ENCODE results near the gene OR1L1.

OR1L1 gene, protein sequence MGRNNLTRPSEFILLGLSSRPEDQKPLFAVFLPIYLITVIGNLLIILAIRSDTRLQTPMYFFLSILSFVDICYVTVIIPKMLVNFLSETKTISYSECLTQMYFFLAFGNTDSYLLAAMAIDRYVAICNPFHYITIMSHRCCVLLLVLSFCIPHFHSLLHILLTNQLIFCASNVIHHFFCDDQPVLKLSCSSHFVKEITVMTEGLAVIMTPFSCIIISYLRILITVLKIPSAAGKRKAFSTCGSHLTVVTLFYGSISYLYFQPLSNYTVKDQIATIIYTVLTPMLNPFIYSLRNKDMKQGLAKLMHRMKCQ

DNA sequence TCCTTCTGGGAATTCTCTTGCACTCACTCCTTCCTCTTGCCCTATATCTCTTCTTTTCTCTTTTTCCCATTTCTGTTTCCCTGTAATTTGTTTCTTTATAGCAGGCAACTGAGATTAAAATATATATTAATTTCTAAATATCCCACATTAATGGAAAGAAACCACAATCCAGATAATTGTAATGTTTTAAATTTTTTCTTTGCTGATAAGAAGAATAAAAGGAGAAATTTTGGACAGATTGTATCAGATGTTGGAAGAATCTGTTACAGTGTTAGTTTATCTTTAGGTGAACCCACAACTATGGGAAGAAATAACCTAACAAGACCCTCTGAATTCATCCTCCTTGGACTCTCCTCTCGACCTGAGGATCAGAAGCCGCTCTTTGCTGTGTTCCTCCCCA, at the start of gene OR1L1:
TSS of gene OR1L1 (plus strand) at position 301 of the 400 bp plus-strand sequence. CDS start at position 301, 0 bp downstream.
- DNase-seq (ENCODE audit: low spot score) = no peak

DNA sequence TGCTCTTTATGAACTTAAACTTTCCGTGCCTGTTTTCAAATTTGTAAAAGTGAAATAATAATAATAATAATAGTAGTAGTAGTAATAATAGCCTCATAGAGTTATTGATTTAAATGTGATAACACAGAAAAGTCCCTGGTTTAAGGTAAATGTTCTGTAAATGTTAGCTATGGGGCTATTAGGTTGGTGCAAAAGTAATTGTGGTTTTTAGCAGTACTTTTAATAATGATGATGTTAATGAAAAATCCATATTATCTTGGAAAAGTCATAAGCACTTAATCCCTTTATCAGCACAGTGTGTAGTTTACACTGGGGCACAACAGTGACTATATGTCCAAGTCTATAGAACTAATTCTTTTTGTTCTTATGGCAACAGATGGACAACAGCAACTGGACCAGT, 47.2 kb upstream of the OR1L1 start, which contains the start of gene OR1Q1:
TSS of gene OR1Q1 (plus strand) at position 377 of the 400 bp plus-strand sequence. CDS start at position 377, 0 bp downstream.
- DNase-seq (ENCODE audit: low spot score) = no peak

DNA sequence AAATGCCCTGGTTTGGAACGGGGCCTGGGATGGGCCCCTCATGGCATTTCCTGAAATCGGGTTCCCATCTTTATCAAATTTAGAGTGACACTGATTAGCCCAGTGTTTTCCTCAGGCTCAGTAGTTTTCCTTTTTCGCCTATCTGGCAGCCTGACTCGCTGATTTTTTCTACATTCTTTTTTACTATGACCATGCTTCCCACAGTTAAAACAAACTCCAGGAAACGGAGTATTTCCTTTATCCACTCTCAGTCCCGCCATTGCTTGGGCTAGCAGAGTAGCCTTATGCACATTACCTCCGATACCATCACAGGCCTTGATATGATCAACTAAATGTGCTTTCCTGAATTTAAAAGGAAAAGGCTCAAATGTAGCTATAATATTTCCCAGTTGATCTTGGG, 41.5 kb upstream of the OR1L1 start:
- DNase-seq (ENCODE audit: low spot score) = no peak

DNA sequence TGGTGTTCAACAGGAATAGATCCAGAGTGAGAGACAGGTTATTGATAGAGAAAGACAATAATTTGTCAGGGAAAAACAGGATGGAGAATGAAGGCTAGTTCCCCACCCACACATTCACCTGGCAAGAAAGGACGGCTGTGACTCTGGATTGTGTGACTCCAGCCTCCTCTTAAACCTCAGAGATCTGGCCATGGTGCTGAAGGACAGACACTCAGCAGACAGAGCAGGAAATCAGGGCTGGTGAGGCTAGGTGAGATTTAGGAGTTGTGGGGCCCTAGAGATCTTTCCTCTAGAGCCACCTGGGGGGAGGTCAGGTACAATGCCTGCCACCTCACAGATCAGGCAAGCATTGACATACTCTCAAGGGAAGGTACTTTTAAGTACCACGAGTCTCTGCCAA, 19.3 kb upstream of the OR1L1 start:
- DNase-seq (ENCODE audit: low spot score) = peak; percentile 6

DNA sequence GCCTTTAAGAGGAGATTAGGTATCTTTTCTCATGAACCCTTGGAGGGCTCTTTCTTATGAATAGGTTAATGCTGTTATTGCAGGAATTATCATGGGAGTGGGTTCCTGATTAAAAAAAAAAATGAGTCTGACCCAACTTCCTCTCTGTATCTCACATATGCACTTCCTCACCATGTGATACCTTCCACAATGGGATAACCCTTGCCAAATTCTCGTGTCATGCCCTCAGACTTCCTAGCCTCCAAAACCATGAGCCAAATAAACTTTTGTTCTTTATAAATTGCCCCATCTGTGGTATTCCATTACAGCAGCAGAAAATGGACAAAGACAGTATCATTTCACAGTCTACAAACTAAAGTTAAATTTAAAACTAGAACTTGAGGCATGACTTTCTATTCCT, 5.1 kb upstream of the OR1L1 start:
- DNase-seq (ENCODE audit: low spot score) = no peak

DNA sequence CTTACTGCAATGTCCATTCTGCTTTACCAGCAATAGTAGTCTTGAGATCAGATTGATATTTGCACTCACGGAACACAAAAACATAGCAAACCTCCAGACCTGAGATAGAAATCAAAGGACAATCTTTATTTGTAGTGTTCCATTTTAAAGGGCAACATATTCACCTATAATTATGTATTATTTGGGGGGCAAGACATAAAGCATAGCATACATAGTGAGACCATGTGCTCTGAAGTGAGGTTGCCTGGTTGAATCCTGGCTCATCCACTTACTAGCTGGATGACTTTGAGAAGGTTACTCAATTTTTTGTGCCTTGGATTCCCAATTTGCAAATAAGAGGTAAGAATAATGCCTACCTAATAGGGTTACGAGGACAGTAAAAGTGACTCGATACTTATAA, 4.0 kb upstream of the OR1L1 start, which contains the start of gene OR1B1:
TSS of gene OR1B1 (minus strand) at position 101 of the 400 bp plus-strand sequence.
- no peak for DNase-seq (ENCODE audit: low spot score)

DNA sequence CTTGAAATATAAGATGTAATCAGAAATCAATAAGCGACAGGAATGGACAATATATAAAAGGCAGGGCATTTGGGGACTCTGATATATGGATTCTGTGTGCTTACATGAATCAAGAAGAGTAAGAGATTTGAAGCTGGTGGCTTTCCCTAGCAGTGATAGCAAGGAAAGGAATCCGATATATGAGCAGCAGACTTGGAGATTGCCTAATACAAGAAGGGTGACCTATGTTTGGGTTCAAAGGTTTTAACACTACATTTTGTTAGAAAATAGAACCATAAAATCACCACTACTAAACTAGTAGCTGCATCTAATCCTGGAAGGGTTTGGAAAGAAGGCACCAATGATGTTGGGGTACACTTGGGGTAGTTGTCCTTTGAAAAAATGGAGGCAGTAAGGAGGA, 11.0 kb downstream of the OR1L1 start:
- no peak for DNase-seq (ENCODE audit: low spot score)

DNA sequence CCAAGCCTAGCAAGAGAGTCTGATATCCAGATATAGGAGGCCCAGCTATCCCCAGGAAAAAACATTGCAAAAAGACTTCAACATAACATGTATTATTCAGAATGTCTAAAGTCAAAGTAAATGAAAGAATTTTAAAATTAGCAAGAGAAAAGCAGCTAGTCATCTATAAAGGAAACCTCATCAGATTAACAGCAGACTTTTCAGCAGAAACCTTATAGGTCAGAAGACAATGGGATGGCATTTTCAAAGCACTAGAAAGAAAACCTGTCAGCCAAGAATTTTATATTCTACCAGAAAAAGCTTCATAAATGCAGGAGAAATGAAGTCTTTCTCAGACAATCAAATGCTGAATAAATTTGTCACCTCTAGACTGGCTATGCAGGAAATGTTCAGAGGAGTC, 23.3 kb downstream of the OR1L1 start:
- no peak for DNase-seq (ENCODE audit: low spot score)

DNA sequence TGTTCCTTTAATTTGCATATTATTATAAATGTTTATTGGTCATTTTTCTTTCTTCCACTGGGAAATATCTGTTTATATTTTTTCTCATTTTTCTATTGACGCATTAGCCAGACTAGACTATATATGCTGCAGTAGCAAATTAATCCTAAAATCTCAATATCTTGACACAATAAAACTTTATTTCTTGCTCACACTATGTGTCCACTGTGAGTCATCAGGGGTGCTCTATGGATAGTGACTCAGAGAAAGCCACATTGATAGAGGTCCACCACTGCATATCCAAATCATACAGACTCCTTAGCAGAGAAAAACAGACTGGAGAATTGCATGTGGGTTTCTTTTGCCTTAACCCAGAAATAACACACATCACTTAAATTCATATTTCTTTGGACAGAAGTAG, 34.2 kb downstream of the OR1L1 start:
- DNase-seq (ENCODE audit: low spot score) = no peak
